HG02884 (cell line): ENCODE data around the gene ROR2.
"Not testable (repeated sequence)": the region's sequence is repeated elsewhere in the genome, so short reads cannot be mapped to it uniquely, and the experiment has no call there.

Source experiments
- ATAC-seq: cut with Tn5 transposase; IDR thresholded peaks from one replicate; pipeline ENCODE4 v1.9.1; 2021; ENCODE audit warnings: mild to moderate bottlenecking, moderate library complexity; ENCODE audit not compliant: unreplicated experiment

The ROR2 gene

GRCh38 chr9:91949946-91950664 lies at the start of gene ROR2:
Gene ROR2, minus strand, starts transcription at chr9:91950228.
- ATAC-seq = peak; percentile 43

DNA sequence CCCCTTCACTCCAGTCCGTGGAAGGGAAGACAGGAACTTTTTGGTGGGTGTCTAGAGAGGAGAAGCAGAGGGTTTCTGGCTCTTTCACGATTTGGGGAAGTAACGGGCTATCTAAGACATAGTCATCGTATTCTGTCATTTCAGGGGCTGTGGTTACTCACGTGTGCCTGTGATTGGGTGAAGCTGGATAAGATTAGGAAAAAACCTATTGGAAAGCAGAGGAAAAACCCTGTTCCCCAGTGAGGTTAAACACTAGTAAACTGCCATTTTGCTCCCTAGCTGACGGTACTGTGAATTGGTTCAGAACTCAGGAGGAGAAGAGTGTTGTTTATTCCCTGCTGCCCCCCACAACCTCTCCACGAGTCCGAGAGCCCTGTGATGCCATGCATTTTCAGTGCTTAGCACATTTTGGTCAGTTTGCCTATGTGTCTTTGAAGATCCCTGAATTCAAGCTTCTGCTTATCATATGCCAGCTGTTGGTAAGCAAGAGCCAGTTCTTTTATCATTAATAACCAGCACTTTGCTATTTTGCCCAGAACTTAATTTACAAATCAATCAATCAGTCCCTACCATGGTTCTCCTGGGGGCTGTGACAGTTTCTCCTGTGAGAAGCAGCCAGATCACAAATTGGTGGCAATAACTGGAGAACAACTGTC lies 45.1 kb upstream of the ROR2 start:
- no peak for ATAC-seq

DNA sequence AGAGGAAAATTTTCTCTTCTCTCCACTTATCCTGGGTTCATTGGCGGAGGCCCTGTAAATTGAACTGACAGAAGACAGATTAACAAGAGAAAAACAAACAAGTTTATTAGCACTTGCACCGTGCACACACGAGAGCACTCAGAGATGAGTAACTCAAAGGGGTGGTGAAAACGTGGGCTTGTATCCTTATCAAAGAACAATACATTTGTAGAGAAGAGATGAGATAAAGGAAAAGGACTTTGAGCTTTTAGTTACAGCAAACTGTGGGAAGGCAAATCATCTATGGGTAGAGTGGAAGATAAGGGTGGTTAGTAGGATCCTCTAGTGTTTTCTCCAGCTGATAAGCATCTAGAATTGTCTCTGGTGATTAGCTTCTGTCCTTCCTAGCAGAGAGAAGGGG lies 44.4 kb upstream of the ROR2 start:
- no peak for ATAC-seq

- no peak for ATAC-seq
These were observed 42.5 kb upstream of the ROR2 start for GRCh38 chr9:91992461-91993041.

- ATAC-seq = no peak
These were observed 41.8 kb upstream of the ROR2 start for GRCh38 chr9:91991721-91992341.

GRCh38 chr9:91986248-91986647 lies 36.2 kb upstream of the ROR2 start:
- ATAC-seq = no peak

GRCh38 chr9:91985692-91986091 lies 35.7 kb upstream of the ROR2 start:
- ATAC-seq = no peak

- ATAC-seq = no peak
These were observed 28.8 kb upstream of the ROR2 start for GRCh38 chr9:91978740-91979414.

GRCh38 chr9:91975254-91975653 lies 25.2 kb upstream of the ROR2 start:
- ATAC-seq = not testable (repeated sequence)

GRCh38 chr9:91972711-91973110 lies 22.7 kb upstream of the ROR2 start:
- ATAC-seq = no peak

- ATAC-seq = no peak
These were observed 22.1 kb upstream of the ROR2 start for GRCh38 chr9:91972076-91972626.

DNA sequence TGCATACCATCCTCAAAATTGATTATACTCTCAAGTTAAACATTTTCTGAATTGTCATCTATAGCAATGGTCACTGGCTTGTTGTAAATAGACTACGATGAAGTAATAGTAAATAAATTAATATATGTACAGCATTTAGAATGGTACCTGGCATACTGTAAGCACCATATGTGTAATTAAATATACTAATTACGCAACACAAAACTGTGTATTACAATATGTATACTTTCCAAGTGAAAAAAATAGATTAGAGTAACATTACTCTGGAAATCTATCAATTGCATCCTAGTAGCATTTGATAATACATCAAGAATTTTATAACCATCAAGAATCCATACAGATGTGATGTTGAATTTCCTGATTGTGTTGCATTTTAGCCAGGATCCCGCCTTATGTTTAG lies 17.2 kb upstream of the ROR2 start:
- ATAC-seq = no peak

- ATAC-seq = no peak
These were observed 16.5 kb upstream of the ROR2 start for GRCh38 chr9:91966503-91966902.

GRCh38 chr9:91963711-91964240 lies 13.7 kb upstream of the ROR2 start:
- ATAC-seq = no peak

DNA sequence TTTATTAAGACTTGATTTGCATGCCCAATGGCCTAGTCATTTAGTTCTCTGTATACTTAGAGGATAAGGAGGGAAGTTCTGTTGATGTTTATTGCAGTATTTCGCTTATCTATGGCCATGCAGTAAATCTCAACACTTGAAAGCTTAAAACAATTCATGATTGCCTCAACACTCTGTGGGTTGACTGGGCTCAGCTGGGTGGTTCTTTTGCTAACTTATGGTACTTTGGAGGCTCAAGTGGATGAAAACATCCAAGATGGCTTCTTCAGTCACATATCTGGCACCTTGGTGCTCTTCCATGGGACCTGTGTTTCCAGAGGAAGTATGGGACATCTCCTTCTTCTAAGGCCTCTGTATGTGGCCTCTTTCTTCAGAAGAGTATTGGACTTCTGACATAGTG lies 10.3 kb upstream of the ROR2 start:
- ATAC-seq = no peak

DNA sequence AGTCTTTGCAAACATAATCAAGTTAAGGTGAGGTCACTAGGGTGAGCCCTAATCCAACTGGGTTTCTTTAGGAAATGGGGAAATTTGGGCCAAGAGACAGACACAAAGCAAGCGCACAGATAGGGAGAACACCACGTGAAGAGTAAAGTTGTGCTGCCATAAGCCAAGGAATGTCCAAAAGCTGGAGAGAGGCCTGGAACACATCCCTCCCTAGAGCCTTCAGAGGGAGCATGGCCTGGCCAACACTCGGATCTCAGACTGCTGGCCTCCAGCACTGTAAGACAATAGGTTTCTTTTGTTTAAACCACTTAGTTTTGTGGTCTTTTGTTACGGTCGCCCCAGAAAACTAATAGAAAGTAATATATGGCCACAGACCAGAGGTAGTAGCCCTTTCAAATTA lies 8.1 kb upstream of the ROR2 start:
- no peak for ATAC-seq

DNA sequence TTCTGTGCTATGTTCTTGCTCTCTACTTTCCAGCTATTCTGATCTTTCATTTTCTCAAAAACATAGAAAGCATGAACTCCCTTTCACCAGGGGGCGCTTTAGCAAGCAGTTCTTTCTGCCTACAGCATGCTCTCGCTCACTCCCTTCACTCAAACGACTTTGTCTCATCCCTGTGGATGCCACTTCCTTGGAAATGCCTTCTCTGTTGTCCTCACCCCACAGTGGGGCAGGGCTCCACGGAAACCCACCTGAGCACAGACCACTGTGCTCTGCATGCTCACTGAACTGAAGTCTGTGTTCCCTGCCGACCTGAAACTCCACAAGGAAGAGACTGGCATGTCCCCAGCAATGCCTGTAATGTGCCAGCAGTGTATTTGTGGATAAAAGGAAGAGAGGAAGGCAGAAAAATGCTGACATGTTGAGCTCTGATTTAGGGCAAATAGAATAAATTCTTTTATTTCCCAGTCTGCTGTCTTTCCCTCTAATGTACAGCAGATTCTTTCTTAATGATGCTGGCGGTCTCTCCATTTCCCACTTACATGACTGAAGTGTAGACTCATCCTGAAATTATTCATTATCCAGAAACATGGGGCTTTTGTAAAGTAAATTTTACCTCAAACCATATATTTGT lies 4.9 kb upstream of the ROR2 start:
- no peak for ATAC-seq

DNA sequence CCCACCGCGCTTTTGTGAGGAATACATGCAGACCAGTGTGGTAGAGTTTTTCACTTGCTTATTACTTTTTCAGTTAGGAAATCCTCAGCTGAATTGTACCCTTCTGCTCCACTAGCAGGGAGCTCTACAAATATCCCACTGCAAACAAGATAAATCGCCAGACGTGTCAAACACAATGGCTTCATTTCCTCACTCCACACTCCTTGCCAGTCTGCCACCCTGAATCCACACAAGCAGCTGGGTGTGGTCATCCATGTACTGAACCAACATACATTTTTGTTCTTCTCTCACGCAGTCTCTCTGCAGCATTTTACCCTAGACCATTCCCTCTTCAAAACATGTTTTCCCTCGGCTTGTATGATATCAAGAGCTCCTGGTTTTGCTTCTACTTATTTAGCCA lies 3.7 kb upstream of the ROR2 start:
- ATAC-seq = no peak

DNA sequence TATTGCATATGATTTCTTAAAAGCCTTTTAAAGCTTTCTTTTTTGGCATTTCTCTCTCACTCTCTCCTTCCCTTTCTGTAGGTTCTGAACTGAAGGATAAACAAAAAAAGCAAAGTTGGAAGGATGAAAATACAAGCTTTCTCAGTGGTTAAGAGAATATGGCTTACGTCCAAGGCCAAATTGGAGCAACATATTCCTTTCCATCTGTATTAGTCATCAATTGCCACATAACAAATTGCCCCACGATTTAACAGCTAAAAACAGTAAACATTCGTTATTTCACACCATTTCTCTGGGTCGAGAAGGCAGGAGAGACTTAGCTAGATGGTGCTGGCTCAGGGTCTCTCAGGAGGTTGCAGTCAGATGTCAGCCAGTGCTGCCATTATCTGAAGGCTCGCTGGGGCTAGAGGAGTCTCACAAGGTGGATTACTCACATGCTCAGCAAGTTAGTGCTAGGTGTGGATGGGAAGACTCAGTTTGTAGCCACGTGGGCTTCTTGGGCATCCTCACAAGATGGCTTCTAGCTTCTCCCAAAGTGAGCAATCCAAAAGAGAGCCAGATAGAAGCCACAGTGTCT lies 2.0 kb upstream of the ROR2 start:
- ATAC-seq = no peak

- ATAC-seq = no peak
These were observed 559 bp downstream of the ROR2 start for GRCh38 chr9:91949392-91949945.
